Activated CD8-positive, alpha-beta T cell treated with anti-CD3 and anti-CD28 coated beads for 36 hours (primary cell): Measurements from ENCODE around the gene ORM1. TPM values are rescaled to one million over a fixed set of nuclear protein-coding genes. Genes with fewer than 3 reads are reported as not detected.

Experiments
- ATAC-seq: fragments of 200-7000 bp; cut with Tn5 transposase; one replicate; pipeline ENCODE4 v1.10.0; 2021; ENCODE audit warnings: mild to moderate bottlenecking, moderate library complexity
- CTCF ChIA-PET: fragments of 350-600 bp; sonication (Branson Sonifier 250); formaldehyde crosslinking; loops from one replicate; lab custom pipeline; 2021; ENCODE audit warnings: antibody characterized with exemption; lab: Charles Lee
- POLR2A ChIA-PET: fragments of 350-600 bp; sonication (Branson Sonifier 250); formaldehyde crosslinking; loops from one replicate; lab custom pipeline; 2021; ENCODE audit warnings: antibody characterized with exemption; lab: Charles Lee
- DNase-seq: peaks from one replicate; pipeline ENCODE4 v3.0.0-alpha.2; 2020
- H3K27ac Mint-ChIP-seq: one replicate; pipeline ENCODE4 v1.8.0; 2021; ENCODE audit warnings: mild to moderate bottlenecking, mixed read lengths
- H3K27me3 Mint-ChIP-seq: one replicate; pipeline ENCODE4 v1.8.0; 2021; ENCODE audit warnings: mixed read lengths
- H3K36me3 Mint-ChIP-seq: one replicate; pipeline ENCODE4 v1.8.0; 2021; ENCODE audit warnings: low read depth, mixed read lengths
- H3K4me1 Mint-ChIP-seq: one replicate; pipeline ENCODE4 v1.8.0; 2021; ENCODE audit warnings: low read depth, mixed read lengths
- H3K4me3 Mint-ChIP-seq: one replicate; pipeline ENCODE4 v1.8.0; 2021; ENCODE audit warnings: mild to moderate bottlenecking, moderate library complexity, mixed read lengths
- H3K9me3 Mint-ChIP-seq: one replicate; pipeline ENCODE4 v1.8.0; 2021; ENCODE audit warnings: mixed read lengths
- intact Hi-C: fragments of 100-400 bp; cut with micrococcal nuclease; formaldehyde crosslinking; loops from one replicate; pipeline ENCODE4 v1.10.0; 2022
- total RNA-seq, 2 experiments: library from RNA; stranded (reverse); gene quantifications; one replicate each; pipeline ENCODE4 v1.2.3, GENCODE V29; 2021
- TF ChIP-seq, protein P1 (sequence below): fragments of 200-600 bp; IDR thresholded peaks from one replicate; pipeline ENCODE4 v1.8.0; 2022; ENCODE audit warnings: antibody characterized with exemption, mild to moderate bottlenecking

Gene ORM1
- total RNA-seq, 2 experiments from 2014 or later, result not detected

DNA sequence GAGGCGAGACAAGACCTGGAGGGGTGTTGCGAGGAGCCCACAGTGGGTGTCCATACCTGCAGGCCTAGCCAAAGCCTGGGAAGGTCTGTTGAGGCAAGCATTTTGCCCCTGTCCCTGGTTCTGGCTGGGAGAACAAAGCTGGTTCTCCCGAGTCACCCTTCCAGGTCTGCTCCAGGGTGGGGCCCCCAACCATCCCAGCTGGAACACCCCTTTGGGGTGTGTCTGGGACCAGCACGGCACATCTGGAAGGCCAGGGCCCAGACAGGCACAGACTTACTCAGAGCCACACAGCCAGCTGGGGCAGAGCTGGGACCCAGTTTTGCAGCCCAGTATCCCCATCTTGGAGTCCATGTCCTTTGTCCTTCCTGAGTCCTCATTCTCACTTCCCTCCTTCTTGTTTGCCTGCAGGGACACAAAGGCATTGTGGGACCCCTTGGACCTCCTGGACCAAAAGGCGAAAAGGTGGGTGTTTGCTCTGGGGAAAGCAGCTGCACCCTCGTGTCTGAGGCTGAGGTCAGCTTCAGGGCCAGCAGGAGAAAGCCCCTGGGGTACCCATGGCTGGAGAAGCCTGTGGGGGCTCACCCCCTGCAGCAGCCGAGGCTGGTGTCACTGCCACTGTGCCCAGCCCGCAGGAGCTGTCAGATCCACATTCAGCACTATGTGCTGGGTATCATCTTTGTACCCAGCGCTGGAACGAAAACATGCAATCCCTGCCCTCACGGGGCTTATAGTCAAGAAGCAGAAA lies 38.4 kb upstream of the ORM1 start:
- H3K27me3 Mint-ChIP-seq, result peaks cover 1% of the 10 kb centered on the region
- no peaks in the 10 kb centered on the region for H3K36me3 Mint-ChIP-seq
- ATAC-seq (no peak), DNase-seq (no peak)
- no peak overlapping the region for H3K27ac Mint-ChIP-seq
- intact Hi-C loops, result no loop called here
- no peaks in the 10 kb centered on the region for H3K4me1 Mint-ChIP-seq
- ChIA-PET POLR2A (interaction anchor here (0.6 kb wide), 1 partner anchor 374 kb away, joined by 3 read pairs; no protein-coding TSS in a partner anchor), CTCF (no interaction called here)
- no peak overlapping the region for H3K4me3 Mint-ChIP-seq
- H3K9me3 Mint-ChIP-seq, result no peaks in the 10 kb centered on the region
- TF ChIP-seq, protein P1, sequence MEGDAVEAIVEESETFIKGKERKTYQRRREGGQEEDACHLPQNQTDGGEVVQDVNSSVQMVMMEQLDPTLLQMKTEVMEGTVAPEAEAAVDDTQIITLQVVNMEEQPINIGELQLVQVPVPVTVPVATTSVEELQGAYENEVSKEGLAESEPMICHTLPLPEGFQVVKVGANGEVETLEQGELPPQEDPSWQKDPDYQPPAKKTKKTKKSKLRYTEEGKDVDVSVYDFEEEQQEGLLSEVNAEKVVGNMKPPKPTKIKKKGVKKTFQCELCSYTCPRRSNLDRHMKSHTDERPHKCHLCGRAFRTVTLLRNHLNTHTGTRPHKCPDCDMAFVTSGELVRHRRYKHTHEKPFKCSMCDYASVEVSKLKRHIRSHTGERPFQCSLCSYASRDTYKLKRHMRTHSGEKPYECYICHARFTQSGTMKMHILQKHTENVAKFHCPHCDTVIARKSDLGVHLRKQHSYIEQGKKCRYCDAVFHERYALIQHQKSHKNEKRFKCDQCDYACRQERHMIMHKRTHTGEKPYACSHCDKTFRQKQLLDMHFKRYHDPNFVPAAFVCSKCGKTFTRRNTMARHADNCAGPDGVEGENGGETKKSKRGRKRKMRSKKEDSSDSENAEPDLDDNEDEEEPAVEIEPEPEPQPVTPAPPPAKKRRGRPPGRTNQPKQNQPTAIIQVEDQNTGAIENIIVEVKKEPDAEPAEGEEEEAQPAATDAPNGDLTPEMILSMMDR, result no peak

DNA sequence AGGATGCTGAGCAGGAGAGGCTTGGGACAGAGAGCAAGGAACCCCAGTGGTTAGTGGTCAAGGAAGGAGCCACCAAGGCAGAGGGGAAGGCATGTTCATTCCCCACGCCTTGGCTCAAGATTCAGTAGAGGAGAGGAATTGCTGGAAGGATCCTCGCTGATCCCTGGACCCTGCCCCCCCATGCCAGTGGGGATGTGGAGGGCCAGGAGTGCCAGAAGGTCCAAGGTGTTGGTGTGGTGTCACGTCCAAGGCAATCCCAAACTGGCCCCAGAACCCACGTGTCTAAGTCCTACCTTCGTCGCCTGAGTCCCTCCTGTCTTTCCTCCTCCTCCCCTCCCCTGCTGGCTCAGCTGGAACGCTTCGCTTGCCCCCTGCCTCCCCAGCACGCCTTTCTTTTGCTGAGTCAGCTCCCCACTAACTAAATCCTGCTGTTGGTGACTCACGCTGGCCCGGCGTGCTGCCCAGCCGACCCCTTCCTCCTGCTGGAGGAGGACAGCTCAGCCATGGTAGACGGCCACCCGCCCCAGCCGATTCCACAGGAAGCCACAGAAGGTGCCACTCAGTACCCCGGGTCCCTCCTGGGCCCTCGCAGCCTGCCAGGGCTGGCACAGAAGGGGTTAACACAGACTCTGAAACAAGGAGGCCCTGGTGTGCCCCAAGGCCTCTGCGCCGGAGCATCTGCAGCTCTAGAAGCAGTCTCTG lies 37.6 kb upstream of the ORM1 start:
- ChIA-PET POLR2A (interaction anchor here (0.6 kb wide), 1 partner anchor 375 kb away, joined by 3 read pairs; no protein-coding TSS in a partner anchor), CTCF (interaction anchor here (1.3 kb wide), 1 partner anchor 177 kb away, joined by 3 read pairs; no protein-coding TSS in a partner anchor)
- Mint-ChIP-seq H3K4me1 (no peaks in the 10 kb centered on the region), H3K9me3 (no peaks in the 10 kb centered on the region), H3K4me3 (no peak overlapping the region), H3K27ac (no peak overlapping the region), H3K27me3 (peaks cover 1% of the 10 kb centered on the region), H3K36me3 (no peaks in the 10 kb centered on the region)
- intact Hi-C loops, result no loop called here
- TF ChIP-seq, protein P1, result no peak
- no peak for ATAC-seq
- no peak for DNase-seq

DNA sequence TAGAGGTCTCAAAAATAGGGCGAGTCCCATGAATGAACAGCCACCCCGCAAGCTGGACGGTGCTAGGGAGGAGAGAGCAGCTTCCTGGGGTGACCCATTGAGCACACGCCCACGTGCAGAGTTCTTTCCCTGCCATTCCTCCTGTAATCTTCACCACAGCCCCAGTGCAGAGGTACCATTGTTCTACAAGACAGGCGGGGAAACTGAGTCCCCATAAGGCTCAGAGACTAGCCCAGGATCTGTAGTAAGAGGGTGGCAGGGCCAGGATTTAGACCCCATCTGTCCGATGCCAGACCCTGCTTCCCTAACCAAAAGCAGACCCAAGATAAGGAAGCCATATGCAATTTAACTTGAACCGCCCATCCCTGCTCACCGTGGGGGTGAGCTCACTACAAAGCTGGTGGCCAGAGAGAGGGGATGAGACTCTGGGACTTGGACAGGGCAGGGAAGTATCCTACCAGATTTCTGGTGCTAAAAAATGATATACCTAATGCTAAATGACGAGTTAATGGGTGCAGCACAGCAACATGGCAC lies 36.7 kb upstream of the ORM1 start:
- Mint-ChIP-seq H3K4me1 (no peaks in the 10 kb centered on the region), H3K27ac (no peak overlapping the region), H3K9me3 (no peaks in the 10 kb centered on the region), H3K36me3 (no peaks in the 10 kb centered on the region), H3K27me3 (peaks cover 2% of the 10 kb centered on the region), H3K4me3 (no peak overlapping the region)
- TF ChIP-seq, protein P1, result no peak
- ChIA-PET POLR2A (no interaction called here), CTCF (interaction anchor here (1.3 kb wide), 1 partner anchor 178 kb away, joined by 3 read pairs; no protein-coding TSS in a partner anchor)
- DNase-seq, result no peak
- ATAC-seq, result no peak
- intact Hi-C loops, result no loop called here

DNA sequence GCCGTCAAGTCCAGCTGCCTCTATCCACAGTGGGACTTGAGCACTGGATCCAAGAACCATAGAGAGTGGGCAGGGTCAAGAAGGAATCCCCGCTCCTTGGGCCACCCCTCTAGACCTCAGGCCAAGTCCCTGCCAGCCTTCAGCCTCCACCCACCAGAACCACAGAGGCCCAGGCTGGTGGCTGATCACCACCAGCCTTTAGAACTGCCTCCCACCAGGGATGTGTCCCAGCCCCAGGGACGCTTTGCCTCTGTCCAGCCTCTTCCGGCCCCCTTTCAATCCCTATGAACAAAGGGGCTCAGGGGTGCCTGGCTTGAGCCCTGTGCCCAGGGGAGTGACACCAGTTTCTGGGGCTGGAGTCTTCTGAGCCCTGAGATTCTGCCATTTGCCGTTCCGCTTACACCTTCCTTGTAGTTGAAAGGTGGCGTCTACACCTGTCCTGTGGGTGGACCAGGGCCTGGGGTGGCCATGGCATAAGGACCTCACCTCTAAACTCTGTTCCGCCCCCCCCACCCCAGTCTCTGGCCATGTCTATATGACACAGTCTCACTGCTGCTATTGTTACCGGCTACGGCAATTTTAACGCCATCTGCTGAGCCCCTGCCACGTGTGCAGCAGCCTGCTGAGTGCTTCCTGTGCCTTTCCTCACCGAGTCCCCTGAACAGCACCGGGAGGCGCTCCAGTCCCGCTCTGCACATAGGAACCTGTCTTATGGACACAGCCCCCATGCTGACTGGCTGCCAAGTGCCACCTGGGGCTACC lies 35.7 kb upstream of the ORM1 start:
- Mint-ChIP-seq H3K4me3 (no peak overlapping the region), H3K9me3 (no peaks in the 10 kb centered on the region)

More for the DNA sequence above, 35.7 kb upstream of the ORM1 start:
- ATAC-seq (no peak), DNase-seq (no peak)
- H3K36me3 Mint-ChIP-seq, result no peaks in the 10 kb centered on the region
- intact Hi-C loops, result no loop called here
- H3K27me3 Mint-ChIP-seq, result peaks cover 2% of the 10 kb centered on the region
- TF ChIP-seq, protein P1, result no peak
- H3K27ac Mint-ChIP-seq, result no peak overlapping the region
- CTCF ChIA-PET, result interaction anchor here (1.4 to 1.6 kb wide), 2 partner anchors 179 to 205 kb away, joined by 7 to 8 read pairs; no protein-coding TSS in a partner anchor
- POLR2A ChIA-PET, result no interaction called here
- no peaks in the 10 kb centered on the region for H3K4me1 Mint-ChIP-seq
